ENCODE data around the gene PYGB. TPM values are rescaled to one million over a fixed set of nuclear protein-coding genes. Genes with fewer than 3 reads are reported as not detected.

Gene PYGB
- total RNA-seq, 1 experiment from 2014 or later = 220 TPM

- intact Hi-C loops (cut with micrococcal nuclease; ENCODE audit: unreplicated experiment) (loop anchor here (5.0 kb wide), 1 partner anchor 207 kb away; the partner anchor contains the start of gene APMAP), in situ Hi-C loops (cut with HindIII; ENCODE audit: low pct_unique_long_range_greater_than_20kb, low sequenced_read_pairs) (no loop called here)
- H3K27ac ChIP-seq (ENCODE audit: low read length) = no peak overlapping the region; the same call in 1 of the 2 replicates
- CTCF ChIA-PET = no interaction called here
- BruUV-seq (replicated peaks) = no TSS peak
- ATAC-seq (no peak), DNase-seq (ENCODE audit: low read depth, low spot score) (no peak)
- H3K4me3 ChIP-seq (ENCODE audit: low read depth in 2 of 2, low read length in 2 of 2) = no peak overlapping the region
- no peaks in the 10 kb centered on the region for H3K9me3 ChIP-seq (ENCODE audit: control insufficient read depth, insufficient read depth, low read depth, low read length)
- H3K27me3 ChIP-seq (ENCODE audit: control insufficient read depth, insufficient read depth, low read length) = no peaks in the 10 kb centered on the region
- H3K4me1 ChIP-seq (ENCODE audit: control insufficient read depth, insufficient read depth, low read length) = peaks cover 33% of the 10 kb centered on the region
- POLR2A ChIA-PET = no interaction called here
- H3K36me3 ChIP-seq (ENCODE audit: control insufficient read depth, insufficient read depth, low read length) = peaks cover 7% of the 10 kb centered on the region; the same call in 1 of the 2 replicates
- TF ChIP-seq POLR2AphosphoS5 (IDR thresholded peaks at IDR 0.05; ENCODE audit: low read depth, low read length) = no peak
- TF ChIP-seq REST (IDR thresholded peaks at IDR 0.05; ENCODE audit: insufficient read depth in 1 of 2, low read depth in 2 of 2, low read length in 1 of 2) = no peak
- no peak for TF ChIP-seq TCF7L2 (IDR thresholded peaks at IDR 0.05; ENCODE audit: low read depth, low read length)
- TF ChIP-seq CTCF (IDR thresholded peaks at IDR 0.05) = no peak
- no peak for TF ChIP-seq SIN3A (IDR thresholded peaks at IDR 0.05; ENCODE audit: borderline replicate concordance, insufficient read depth, low read depth, low read length)
Observed at GRCh38 chr20:25199473-25200260, 48.2 kb upstream of the PYGB start.

GRCh38 chr20:25203089-25203488, 44.8 kb upstream of the PYGB start:
- H3K27ac ChIP-seq (ENCODE audit: low read length) = no peak overlapping the region
- ChIA-PET CTCF (no interaction called here), POLR2A (no interaction called here)
- H3K4me3 ChIP-seq (ENCODE audit: low read depth in 2 of 2, low read length in 2 of 2) = no peak overlapping the region
- in situ Hi-C loops (cut with HindIII; ENCODE audit: low pct_unique_long_range_greater_than_20kb, low sequenced_read_pairs) (no loop called here), intact Hi-C loops (cut with micrococcal nuclease; ENCODE audit: unreplicated experiment) (no loop called here)
- no peak for ATAC-seq
- H3K36me3 ChIP-seq (ENCODE audit: control insufficient read depth, insufficient read depth, low read length) = no peaks in the 10 kb centered on the region
- H3K9me3 ChIP-seq (ENCODE audit: control insufficient read depth, insufficient read depth, low read depth, low read length) = no peaks in the 10 kb centered on the region
- no TSS peak for BruUV-seq (replicated peaks)
- TF ChIP-seq TCF7L2 (IDR thresholded peaks at IDR 0.05; ENCODE audit: low read depth, low read length) (no peak), CTCF (IDR thresholded peaks at IDR 0.05) (no peak), REST (IDR thresholded peaks at IDR 0.05; ENCODE audit: insufficient read depth in 1 of 2, low read depth in 2 of 2, low read length in 1 of 2) (no peak), SIN3A (IDR thresholded peaks at IDR 0.05; ENCODE audit: borderline replicate concordance, insufficient read depth, low read depth, low read length) (no peak), POLR2AphosphoS5 (IDR thresholded peaks at IDR 0.05; ENCODE audit: low read depth, low read length) (no peak)
- peaks cover 27% of the 10 kb centered on the region for H3K4me1 ChIP-seq (ENCODE audit: control insufficient read depth, insufficient read depth, low read length)
- no peak for DNase-seq (ENCODE audit: low read depth, low spot score)
- H3K27me3 ChIP-seq (ENCODE audit: control insufficient read depth, insufficient read depth, low read length) = no peaks in the 10 kb centered on the region

All from Panc1 (cell line).